GM12892 (cell line): ENCODE results near the gene CGREF1.

ENCODE experiments used
- POLR2A ChIP-seq: IDR thresholded peaks from 2 replicates; pipeline ENCODE4 v1.6.1; 2011; ENCODE audit warnings: low read depth, low read length, control low read depth
- POLR2AphosphoS5 ChIP-seq: IDR thresholded peaks from 2 replicates; pipeline ENCODE4 v1.6.1; 2011; ENCODE audit warnings: low read depth, low read length, control low read depth
- TAF1 ChIP-seq: IDR thresholded peaks from 2 replicates; pipeline ENCODE4 v1.6.1; 2011; ENCODE audit warnings: low read depth, mild to moderate bottlenecking, control low read depth, low read length, borderline replicate concordance

GRCh38 chr2:27081984-27082772 lies 36.8 kb downstream of the CGREF1 start:
- TF ChIP-seq POLR2AphosphoS5: no peak
- no peak for TF ChIP-seq TAF1
- TF ChIP-seq POLR2A: no peak
